GM23248 (cell line): ENCODE results near the gene KCNK15.

Experiments
- EZH2 ChIP-seq: fragments of 200-600 bp; sonication (generic); IDR thresholded peaks from 2 replicates; pipeline ENCODE4 v1.6.1; 2018; ENCODE audit warnings: antibody characterized with exemption, mild to moderate bottlenecking; ENCODE audit not compliant: insufficient read depth, poor library complexity, severe bottlenecking
- EZH2phosphoT487 ChIP-seq: fragments of 200-600 bp; sonication (generic); IDR thresholded peaks from 2 replicates; pipeline ENCODE4 v1.6.1; 2018; ENCODE audit warnings: antibody characterized with exemption, moderate library complexity, mild to moderate bottlenecking, low read depth; ENCODE audit not compliant: insufficient read depth

DNA sequence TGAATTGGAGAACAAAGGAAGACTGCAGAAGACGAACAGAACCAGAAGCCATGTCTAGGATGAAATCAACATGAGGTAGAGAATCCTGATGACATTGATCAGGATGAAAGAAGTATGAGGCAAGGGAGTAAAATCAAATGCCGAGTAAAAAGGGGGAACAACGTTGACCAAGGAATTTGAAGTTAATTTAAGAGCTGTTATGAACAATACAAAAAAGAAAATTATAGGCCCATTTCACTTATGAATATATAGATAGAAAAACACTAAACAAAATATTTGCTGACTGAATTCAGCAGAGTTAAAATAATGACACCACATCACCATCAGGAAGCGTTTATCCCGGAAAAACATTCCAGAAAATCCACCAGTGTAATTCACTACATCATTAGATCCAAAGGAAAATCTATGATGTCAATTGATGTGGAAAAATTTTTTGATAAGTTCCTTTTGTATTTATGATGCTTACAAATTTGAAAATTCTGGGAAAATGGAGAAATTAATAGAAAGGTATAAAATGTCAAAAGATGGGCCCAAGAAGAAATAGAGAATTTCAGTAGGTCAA lies 38.6 kb upstream of the KCNK15 start:
- no peak for TF ChIP-seq EZH2phosphoT487
- TF ChIP-seq EZH2: no peak
